Psoas muscle (tissue), 8 donors: Measurements from ENCODE around the gene NUF2. TPM values are rescaled to one million over a fixed set of nuclear protein-coding genes. Genes with fewer than 3 reads are reported as not detected.
"Not testable (repeated sequence)": the region's sequence is repeated elsewhere in the genome, so short reads cannot be mapped to it uniquely, and the experiment has no call there.

Source experiments
- ATAC-seq, 4 donors: fragments of 200-7000 bp; cut with Tn5 transposase; one replicate each; pipeline ENCODE4 v1.9.1; 2020; ENCODE audit warnings: moderate library complexity in 3 of 4, mild to moderate bottlenecking in 2 of 4
- DNase-seq, 2 donors: peaks; one replicate each; pipeline ENCODE4 v3.0.0-alpha.2; 2020
- H3K27ac ChIP-seq: fragments of 200-600 bp; one replicate; pipeline ENCODE4 v1.8.0; 2022
- H3K27me3 ChIP-seq, 3 donors: fragments of 200-600 bp in 1 of 3; one replicate each; pipeline versions ENCODE4 v1.6.1 to v1.8.0; 2013 to 2022; ENCODE audit warnings: low read length in 2 of 3, mild to moderate bottlenecking in 2 of 3, moderate library complexity in 1 of 3; ENCODE audit not compliant: insufficient read depth in 3 of 3
- H3K36me3 ChIP-seq, 2 donors: fragments of 200-600 bp in 1 of 2; one replicate each; pipeline versions ENCODE4 v1.6.1 to v1.8.0; 2013 to 2022; ENCODE audit warnings: low read depth in 1 of 2, mild to moderate bottlenecking in 1 of 2, moderate library complexity in 1 of 2; ENCODE audit not compliant: insufficient read depth in 1 of 2
- H3K4me1 ChIP-seq: fragments of 200-600 bp; one replicate; pipeline ENCODE4 v1.8.0; 2022
- H3K4me3 ChIP-seq: fragments of 200-600 bp; one replicate; pipeline ENCODE4 v1.8.0; 2022; ENCODE audit warnings: mild to moderate bottlenecking
- H3K9me3 ChIP-seq: fragments of 200-600 bp; one replicate; pipeline ENCODE4 v1.8.0; 2022
- CTCF ChIP-seq: fragments of 200-600 bp; IDR thresholded peaks from one replicate; pipeline ENCODE4 v1.8.0; 2022; ENCODE audit warnings: antibody characterized with exemption
- WGBS, 3 donors: extraction: QIAGEN DNeasy Blood & Tissue Kit; methylation state at CpG; one replicate each; pipeline versions ENCODE4 v1.1.6 to v1.1.7; 2013; 5-methylcytosine and 5-hydroxymethylcytosine counted together
- intact Hi-C, 2 donors: fragments of 100-400 bp; cut with DNase I; formaldehyde crosslinking; loops; one replicate each; pipeline versions ENCODE4 v1.11.0 to v1.14.2; 2022
- long read RNA-seq, 2 donors: library from polyadenylated mRNA; unstranded; transcript quantifications; one replicate each; pipeline ENCODE4 v2.0.0, GENCODE V29; 2021
- polyA plus RNA-seq, 3 donors: library from polyadenylated mRNA; stranded (reverse); fragments of 200-250 nt; gene quantifications; one replicate each; pipeline ENCODE4 v1.2.3, GENCODE V29; 2013
- total RNA-seq, 4 donors: library from RNA; stranded (reverse); fragmentation: NEBNext Ultra II Directional in 2 of 4; extraction: Animal tissue kit (Norgen Biotek cat#: 25700) in 2 of 4; gene quantifications; one replicate each; pipeline versions ENCODE4 v1.2.1 to v1.2.4, GENCODE V29; 2021 to 2023
- donor health status: healthy with polysubstance abuse.
- donor health status: DM: no; HTN: no; CAD: no; lungs with moderate emphysema.
- donor health status: Bipolar disorder and iron deficiency.
- donor health status: healthy.
- donor health status: DM: yes; HTN: yes; CAD: no.
- donor health status: DM: no; HTN: no; CAD: no.
- donor health status: DM: no; HTN: no; CAD: no.
- donor health status: DM: yes; HTN: yes; CAD: no.

Gene NUF2
- total RNA-seq (under 1 TPM in 3 of 4 donors, not detected in 1; 0.30 to 0.48 (median 0.37) TPM), polyA plus RNA-seq (under 1 TPM; 0.15 to 0.25 (median 0.18) TPM)
- long read RNA-seq, donor 1: 0 reads
- long read RNA-seq, donor 2: 0 reads

GRCh38 chr1:163321311-163322305 is at the start of gene NUF2:
Gene NUF2 (plus strand): TSS chr1:163321954. CDS start chr1:163326052, 4,098 bp downstream.
- Histone ChIP-seq H3K27ac (peak within 1 kb of the TSS; percentile 85), H3K36me3 (peaks cover 8 to 23% of the 10 kb centered on the region in 2 donors), H3K27me3 (no peaks in the 10 kb centered on the region), H3K4me3 (peak within 1 kb of the TSS; percentile 91), H3K9me3 (no peaks in the 10 kb centered on the region), H3K4me1 (peaks cover 20% of the 10 kb centered on the region)
- intact Hi-C loops: no loop called here
- WGBS, 3 donors: 0 to 1% (median 0%) methylated on average over 58 of the region's 58 CpGs
- ATAC-seq (peak; percentile 99 to 100 (median 100)), DNase-seq (peak; percentile 98 to 99)
- TF ChIP-seq CTCF: no peak

GRCh38 chr1:163273766-163274441 is 47.9 kb upstream of the NUF2 start:
- Histone ChIP-seq H3K36me3 (no peaks in the 10 kb centered on the region), H3K27me3 (no peaks in the 10 kb centered on the region), H3K27ac (no peak overlapping the region), H3K4me1 (no peaks in the 10 kb centered on the region), H3K4me3 (no peak overlapping the region), H3K9me3 (no peaks in the 10 kb centered on the region)
- ATAC-seq (no peak), DNase-seq (no peak)
- intact Hi-C loops: no loop called here
- TF ChIP-seq CTCF: no peak
- 80 to 90% (median 84%) methylated on average over 2 of the region's 2 CpGs for WGBS, 3 donors

- ATAC-seq: no peak
- intact Hi-C loops: no loop called here
- no peaks in the 10 kb centered on the region for H3K36me3 ChIP-seq
- H3K9me3 ChIP-seq: no peaks in the 10 kb centered on the region
- no peak overlapping the region for H3K27ac ChIP-seq
- 94 to 95% (median 95%) methylated on average over 1 of the region's 1 CpG for WGBS, 3 donors
- no peak for TF ChIP-seq CTCF
- no peak overlapping the region for H3K4me3 ChIP-seq
- no peak for DNase-seq
- H3K4me1 ChIP-seq: no peaks in the 10 kb centered on the region
- H3K27me3 ChIP-seq: no peaks in the 10 kb centered on the region
Measured at GRCh38 chr1:163275222-163275621, 46.5 kb upstream of the NUF2 start.

GRCh38 chr1:163278602-163279001 is 43.2 kb upstream of the NUF2 start:
- no peak for DNase-seq
- Histone ChIP-seq H3K36me3 (no peaks in the 10 kb centered on the region), H3K4me1 (no peaks in the 10 kb centered on the region), H3K27me3 (no peaks in the 10 kb centered on the region), H3K4me3 (no peak overlapping the region), H3K27ac (no peak overlapping the region), H3K9me3 (no peaks in the 10 kb centered on the region)
- WGBS, 3 donors: 93 to 96% (median 93%) methylated on average over 1 of the region's 1 CpG
- no peak for TF ChIP-seq CTCF
- no peak for ATAC-seq
- intact Hi-C loops: no loop called here

- H3K27ac ChIP-seq, ATAC-seq, H3K9me3 ChIP-seq, H3K4me1 ChIP-seq, DNase-seq, intact Hi-C loops, H3K4me3 ChIP-seq, H3K36me3 ChIP-seq, H3K27me3 ChIP-seq: not testable (repeated sequence)
- 48 to 54% (median 50%) methylated on average over 2 of the region's 2 CpGs for WGBS, 3 donors
Measured at GRCh38 chr1:163284867-163285266, 36.9 kb upstream of the NUF2 start.
